ENCODE measurements around the gene INPP5D.
A peak's percentile ranks its signal among the peaks of the same experiment; 100 is the strongest.

The INPP5D gene

DNA sequence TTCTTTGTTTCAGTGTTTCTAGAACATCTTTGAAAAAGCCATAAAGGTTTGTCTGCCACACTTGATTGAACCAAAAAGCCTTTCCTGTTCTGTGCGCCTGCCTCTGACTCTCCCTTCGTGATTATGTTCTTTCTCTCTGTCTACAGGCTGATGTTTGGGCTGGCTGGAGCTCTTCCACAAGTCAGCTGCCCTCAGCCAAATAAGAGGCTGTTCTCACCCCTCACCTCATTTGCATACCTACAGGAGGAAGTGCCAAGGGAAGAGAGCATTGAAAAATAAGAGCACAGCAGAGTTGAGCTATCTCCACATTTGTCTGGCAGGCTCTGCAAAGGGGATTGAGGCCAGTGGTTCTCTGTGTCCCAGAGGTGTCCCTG is 15.8 kb downstream of the INPP5D start:
- no peak for DNase-seq

DNA sequence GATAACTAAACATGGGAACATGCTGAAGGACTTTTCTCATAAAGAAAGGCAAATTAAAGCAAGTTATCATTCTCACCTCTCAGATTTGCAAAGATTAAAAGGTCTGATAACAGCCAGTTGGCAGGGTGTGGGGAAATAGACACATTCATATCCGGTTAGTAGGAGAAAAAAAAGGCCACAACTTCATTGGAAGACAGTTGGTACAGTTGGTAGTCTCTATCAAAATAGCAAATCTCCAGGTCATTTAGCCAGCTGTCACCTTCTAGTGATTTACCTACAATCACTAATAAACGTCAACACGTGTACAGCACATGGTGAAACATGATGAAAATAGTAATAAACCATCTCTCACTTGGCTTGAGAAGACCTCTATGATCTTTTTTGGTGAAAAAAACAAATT is 16.6 kb downstream of the INPP5D start:
- DNase-seq = peak; percentile 37

GRCh38 chr2:233079473-233079877 is 19.3 kb downstream of the INPP5D start:
- no peak for DNase-seq

DNA sequence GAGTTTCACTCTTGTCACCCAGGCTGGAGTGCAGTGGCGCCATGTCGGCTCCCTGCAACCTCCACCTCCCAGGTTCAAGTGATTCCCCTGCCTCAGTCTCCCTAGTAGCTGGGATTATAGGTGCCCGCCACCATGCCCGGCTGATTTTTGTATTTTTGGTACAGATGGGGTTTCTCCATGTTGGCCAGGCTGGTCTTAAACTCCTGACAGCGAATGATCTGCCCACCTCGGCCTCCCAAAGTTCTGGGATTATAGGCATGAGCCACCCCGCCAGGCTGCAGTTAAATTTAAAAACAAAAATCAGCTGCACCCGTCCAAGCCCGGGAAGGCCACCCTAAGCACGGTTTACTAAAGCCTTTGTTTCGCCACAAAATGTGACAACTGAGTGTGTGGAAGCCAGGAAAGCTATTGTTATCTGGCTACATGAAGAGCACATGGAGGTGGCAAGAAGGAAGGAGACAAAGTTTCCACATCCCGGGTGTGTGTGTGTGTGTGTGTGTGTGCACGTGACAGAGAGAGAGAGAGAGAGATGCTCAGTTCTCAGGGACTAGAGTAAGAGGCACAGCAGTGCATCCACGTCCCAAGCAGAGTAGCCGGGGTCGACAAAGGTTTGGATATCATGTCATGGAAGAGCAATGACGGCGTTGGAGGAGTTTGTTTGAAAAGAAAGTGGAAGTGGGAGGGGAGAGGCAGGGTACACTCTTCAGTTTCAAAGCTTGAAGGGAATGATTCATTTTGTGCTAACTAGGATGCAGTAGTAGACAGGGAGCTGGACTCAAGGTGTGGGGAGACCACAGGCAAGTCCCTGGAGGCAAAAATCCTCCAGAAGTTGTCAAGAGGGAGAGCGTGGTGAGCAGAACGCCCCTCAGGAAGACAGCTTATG is 20.1 kb downstream of the INPP5D start:
- DNase-seq = no peak

GRCh38 chr2:233080836-233081229 is 20.7 kb downstream of the INPP5D start:
- DNase-seq = no peak

DNA sequence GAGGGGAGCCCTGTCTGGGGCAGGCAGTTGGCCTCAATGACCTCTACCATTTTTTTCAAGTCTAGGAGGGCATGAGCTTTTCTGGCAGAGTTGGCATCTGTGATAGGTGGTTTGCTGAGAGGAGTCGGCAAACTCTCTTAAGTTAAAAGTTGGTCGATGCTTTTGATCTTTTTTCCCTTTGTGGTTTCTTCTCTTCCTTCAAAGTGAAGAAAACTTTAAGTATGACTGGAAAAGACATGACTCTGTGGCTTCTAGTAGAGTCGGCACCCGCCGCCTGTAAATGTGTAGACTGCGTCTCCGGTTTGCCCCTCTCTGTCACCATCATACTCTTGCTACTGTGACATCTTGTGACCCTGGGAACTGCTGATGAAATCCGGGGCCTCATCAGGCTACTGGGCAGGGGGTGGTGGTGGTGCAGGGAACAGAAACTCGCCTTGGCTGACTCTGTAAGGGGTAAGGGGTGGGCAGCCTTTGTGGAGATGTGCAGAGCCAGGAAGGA is 21.1 kb downstream of the INPP5D start:
- no peak for DNase-seq

DNA sequence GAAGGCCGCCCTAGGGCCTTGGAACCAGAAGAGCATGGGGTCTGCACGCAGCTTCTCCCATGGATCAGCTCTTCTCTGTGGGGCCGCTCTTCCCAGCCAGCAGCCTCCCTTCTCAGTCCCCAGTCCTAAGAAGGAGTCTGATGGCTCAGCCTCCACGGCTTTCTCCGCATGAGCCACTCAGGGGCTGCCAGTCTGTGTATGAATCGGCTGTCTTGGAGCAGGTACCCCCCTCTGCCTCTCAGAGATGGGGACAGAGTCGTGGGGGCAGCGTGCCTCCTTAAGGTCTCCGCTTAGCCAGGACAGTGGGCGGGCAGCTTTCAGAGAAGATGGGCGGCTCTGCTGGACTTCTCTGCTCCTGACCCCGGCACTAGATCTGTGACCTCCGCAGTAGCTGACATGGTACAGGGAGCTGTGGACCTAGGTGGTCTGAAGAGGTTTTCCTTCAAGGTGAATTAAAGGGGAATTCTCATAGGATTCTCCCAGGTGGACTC is 21.6 kb downstream of the INPP5D start:
- DNase-seq = no peak

GRCh38 chr2:233082222-233082930 is 22.2 kb downstream of the INPP5D start:
- DNase-seq = no peak

GRCh38 chr2:233082931-233083755 is 23.0 kb downstream of the INPP5D start:
- DNase-seq = no peak

DNA sequence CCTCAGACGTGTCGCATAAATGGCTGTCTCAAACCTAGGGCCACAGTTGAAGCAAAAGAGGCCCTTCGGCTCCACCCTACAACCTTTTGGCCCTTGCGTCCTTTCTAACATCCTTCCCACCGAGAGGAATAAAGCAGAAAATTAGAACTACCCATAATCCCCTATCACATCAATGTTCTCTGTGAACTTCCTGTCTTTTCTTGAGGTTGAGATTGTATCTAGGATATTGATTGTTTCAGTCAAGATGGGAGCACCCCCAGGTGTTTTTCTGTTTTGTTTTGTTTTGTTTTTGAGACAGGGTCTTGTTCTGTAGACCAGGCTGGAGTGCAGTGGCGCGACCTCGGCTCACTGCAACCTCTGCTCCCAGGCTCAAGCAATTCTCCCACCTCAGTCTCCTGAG is 23.6 kb downstream of the INPP5D start:
- DNase-seq = no peak

GRCh38 chr2:233084488-233084887 is 24.3 kb downstream of the INPP5D start:
- DNase-seq = no peak

- no peak for DNase-seq
Observed at GRCh38 chr2:233085037-233085838, 25.1 kb downstream of the INPP5D start.

- no peak for DNase-seq
Observed at GRCh38 chr2:233085839-233086150, 25.7 kb downstream of the INPP5D start.

DNA sequence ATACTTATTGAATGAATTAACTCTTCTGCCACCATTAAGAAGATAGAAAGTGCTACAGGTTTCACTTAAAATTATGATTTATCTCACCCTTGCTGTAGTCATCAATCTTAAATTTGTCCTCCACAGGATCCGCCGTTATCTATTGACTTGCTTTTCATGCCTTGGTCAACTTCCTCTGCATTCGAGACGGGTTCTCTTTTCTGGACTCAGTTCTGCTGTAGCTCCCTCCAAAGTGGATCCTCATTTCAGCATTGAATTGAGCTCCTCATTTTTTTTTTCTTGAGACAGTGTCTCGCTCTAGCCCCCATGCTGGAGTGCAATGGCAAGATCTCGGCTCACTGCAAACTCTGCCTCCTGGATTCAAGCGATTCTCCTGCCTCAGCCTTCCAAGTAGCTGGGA is 27.6 kb downstream of the INPP5D start:
- DNase-seq = no peak

DNA sequence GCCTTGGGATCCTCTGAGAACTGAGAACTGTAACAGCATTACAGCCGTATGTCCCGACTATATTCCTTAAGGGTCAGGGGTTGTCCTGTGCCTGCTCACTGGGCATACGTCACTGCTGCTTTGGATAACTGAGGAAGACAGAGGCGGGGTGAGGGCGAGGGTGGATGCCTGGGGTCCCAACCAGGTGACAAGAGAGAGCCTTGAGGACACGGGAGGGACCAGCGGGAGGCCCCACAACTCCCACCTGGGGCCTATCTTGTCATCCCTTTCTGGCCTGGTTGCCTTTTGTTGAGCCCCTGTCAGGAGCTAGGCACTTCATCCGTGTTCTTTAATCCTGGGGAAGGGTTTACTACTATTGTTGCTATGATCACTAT is 28.8 kb downstream of the INPP5D start:
- no peak for DNase-seq

DNA sequence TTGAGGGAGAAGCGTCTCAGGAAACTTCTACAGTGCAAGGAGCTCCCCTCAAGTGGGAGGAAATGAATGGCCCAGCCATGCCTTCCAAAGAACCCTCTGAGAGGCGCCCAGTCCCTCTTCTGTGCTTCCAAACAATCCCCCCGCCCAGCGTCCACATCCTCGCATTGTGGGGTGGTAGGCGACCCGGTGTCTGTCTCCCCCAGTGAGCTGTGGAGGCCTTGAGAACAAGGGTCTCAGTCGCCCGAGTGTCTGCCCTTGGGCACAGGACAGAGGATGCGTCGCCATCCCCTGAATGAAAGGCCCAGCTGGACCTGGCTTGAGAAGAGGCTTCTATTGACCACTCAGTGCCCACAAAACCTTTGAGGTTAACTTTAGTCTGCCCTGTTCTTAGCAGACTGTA is 29.7 kb downstream of the INPP5D start:
- no peak for DNase-seq

DNA sequence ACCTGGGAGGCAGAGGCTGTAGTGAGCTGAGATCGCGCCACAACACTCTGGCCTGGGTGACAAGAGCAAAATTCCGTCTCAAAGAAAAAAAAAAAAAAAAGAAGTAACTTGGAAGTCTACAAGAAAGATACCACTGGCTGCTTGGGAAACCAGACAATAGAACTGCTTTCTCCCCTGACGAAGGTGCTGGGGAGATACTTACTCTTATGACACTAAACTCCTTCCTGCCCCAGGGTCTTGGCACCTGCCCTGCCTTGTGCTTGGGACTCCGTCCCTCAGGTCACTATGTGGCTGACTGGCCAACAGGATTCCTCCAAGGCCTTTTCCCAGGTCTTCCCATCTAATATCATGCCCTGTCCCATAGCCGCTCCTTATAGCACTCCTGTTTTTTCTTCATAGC is 30.7 kb downstream of the INPP5D start:
- no peak for DNase-seq

GRCh38 chr2:233091595-233092375 is 31.6 kb downstream of the INPP5D start:
- DNase-seq = no peak

DNA sequence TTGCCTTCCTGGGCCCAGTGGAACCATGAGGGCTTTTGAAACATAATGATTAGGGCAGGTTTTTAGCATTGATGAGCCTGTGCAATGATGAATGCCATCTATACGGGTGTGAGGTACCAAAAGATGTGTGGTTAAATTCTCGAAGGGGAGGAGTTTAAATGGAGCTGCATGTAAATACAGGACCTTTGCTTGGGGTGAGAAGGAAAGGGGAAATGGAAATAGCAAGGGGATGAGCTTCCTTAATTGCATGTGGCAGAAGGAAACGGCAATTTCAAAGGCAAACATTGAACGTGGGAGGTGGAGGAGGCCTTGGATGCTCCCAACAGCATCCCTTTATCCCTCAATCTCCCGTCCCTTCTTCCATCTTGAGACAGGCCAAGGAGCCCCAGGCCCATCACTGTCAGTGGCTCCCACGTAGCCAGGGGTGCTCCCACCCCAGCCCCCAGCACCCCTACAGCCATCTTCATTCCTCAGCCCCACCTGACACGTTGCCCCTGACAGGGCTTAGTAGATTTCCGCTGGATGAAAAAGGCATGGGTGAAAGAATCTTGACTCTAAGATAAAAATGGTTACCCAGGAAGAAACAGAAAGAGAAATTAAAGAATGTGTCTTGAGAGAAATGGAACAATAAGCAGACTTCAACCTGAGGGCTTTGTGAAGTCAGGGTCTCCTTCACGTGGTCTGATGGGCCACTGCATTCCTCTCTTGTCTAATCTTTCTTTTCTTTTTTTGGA is 32.5 kb downstream of the INPP5D start:
- no peak for DNase-seq

DNA sequence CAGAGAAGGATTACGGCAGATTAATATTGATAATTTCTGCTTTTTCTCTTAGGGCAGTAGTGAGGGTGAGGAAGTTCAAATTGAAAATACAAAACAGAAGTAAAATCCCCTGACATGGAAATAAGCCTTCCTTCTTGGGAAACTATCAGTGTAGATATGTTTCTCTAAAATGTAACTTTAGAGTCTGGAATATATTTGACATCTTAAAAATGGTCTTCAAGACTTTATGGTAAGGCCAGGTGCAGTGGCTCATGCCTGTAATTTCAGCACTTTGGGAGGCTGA is 33.0 kb downstream of the INPP5D start:
- no peak for DNase-seq

DNA sequence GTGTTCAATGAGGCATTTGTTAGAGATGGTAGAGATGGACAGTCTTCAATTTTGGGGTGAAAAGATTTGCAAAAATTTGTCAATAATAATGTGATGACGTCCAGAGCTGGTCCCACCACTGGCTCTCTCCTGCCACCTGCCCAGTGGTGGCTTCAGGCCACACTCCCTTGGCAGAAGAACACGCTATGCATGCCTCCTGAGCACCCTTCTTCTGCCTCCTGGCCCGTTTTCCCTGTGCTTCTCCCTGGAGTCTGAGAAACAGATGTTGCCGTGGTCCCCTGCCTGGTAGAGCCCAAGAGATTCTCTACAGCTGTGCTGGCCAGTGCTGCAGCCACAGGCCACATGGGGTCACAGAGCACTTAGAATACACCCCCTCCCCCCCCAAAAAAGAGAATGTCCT is 33.6 kb downstream of the INPP5D start:
- no peak for DNase-seq
